HTR-8/SVneo (cell line): Measurements from ENCODE around the gene LPCAT2.

ENCODE experiments used
- DNase-seq: peaks from one replicate; pipeline ENCODE4 v3.0.0; 2011; ENCODE audit warnings: low spot score, mixed read lengths; ENCODE audit not compliant: insufficient read length
- FAIRE-seq: peaks from 2 replicates; lab custom pipeline; 2011; peaks lifted over from hg19 to GRCh38; lab: Jason Lieb, UNC

The LPCAT2 gene

DNA sequence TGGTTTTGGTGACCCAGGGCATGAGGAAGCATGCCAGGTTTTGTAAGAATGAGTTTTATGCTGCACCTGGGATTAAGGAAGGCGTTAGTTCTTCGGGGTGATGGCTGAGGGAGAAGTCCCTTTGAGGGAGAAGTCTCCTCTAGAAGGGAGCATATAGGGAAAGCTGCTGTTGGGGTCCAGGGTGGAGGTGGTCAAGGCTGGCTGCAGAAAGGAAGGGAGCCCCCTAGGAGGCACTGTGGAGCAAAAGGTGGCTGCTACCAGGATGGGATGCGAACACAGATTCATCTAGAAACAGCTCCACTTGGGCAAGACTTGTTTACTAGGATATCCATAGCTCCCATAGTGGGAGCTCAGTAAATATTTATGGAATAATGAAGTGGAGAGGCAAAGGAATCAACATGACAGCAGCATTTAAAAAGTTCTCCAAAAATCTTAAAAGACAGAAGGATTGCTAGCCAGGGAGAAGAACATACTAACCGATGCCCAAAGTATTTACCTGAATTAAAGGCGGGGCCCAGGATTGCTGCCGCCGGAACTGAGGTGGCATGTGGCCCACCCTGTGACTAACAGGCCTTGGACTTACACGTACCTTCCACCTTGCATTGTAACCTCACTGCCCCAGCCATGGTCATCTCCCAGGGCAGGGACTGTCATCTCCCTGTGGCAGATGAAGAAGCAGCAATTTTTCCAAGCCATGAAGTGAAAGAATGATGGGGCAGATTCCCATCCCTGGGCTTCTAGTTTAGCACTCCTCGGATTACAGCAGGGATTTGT, 7.1 kb upstream of the LPCAT2 start:
- peak; percentile 31 for FAIRE-seq

DNA sequence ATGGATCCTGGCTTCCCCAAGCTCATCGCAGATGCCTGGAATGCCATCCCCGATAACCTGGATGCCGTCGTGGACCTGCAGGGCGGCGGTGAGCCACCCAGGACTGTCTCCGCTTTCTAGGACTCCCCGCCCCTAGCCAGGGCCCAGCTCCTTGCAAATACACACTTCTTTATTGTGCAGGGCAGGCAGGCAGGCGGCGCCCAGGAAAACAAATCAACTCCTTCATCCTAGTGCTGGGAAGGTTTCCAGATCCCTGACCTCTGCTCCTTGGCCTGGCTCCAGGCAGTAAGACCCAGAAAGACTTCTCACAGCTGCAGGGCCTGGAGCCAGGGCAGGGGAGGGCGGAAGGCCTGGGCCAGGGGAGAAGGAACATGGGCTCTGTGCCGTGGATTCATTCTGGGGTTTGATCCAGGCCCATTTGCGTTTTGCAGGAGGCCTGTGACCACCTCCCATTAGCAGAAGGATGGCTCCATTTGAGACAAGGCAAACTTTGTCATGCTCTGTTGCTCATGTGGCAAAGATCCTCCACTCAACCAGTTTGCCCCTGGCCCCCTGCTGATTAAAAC, 6.0 kb upstream of the LPCAT2 start:
- DNase-seq (peak; percentile 78), FAIRE-seq (peak; percentile 94)

More for the DNA sequence above, 7.1 kb upstream of the LPCAT2 start:
- no peak for DNase-seq

DNA sequence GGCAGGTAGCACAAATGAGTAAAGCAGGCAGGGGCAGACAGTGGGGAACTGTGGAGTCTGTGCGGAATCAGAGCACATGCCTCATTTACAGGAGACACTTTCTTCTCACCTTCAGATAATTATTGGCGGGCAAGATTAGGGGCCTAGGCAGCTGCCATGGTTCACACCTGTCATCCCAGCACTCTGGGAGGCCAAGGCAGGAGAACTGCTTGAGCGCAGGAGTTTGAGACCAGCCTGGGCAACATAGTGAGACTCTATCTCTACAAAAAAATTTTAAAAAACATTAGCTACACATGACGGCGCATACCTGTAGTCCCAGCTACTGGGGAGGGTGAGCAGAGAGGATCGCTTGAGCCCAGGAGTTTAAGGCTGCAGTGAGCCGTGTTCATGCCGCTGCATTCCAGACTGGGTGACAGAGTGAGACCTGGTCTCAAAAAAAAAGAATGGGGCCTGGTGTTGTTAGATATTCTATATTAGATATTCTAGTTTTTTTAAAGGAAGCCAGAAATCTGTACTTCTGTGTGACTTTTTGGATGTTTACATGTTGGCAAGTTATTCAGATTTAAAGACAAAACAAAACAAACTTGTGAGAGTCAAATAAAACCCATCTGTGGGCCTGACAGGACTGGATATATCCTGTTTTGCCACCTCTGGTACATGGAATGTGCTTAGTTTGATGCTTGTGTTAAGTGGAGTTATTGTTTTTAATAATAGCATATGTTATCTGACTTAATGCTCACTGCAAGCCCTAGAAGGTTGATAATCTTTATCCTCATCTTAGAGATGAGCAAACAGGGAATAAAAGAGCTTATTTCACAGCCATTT, 4.9 kb upstream of the LPCAT2 start:
- DNase-seq: no peak
- no peak for FAIRE-seq

DNA sequence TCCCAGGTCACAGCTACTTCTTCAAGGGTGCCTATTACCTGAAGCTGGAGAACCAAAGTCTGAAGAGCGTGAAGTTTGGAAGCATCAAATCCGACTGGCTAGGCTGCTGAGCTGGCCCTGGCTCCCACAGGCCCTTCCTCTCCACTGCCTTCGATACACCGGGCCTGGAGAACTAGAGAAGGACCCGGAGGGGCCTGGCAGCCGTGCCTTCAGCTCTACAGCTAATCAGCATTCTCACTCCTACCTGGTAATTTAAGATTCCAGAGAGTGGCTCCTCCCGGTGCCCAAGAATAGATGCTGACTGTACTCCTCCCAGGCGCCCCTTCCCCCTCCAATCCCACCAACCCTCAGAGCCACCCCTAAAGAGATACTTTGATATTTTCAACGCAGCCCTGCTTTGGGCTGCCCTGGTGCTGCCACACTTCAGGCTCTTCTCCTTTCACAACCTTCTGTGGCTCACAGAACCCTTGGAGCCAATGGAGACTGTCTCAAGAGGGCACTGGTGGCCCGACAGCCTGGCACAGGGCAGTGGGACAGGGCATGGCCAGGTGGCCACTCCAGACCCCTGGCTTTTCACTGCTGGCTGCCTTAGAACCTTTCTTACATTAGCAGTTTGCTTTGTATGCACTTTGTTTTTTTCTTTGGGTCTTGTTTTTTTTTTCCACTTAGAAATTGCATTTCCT, 3.4 kb upstream of the LPCAT2 start:
- FAIRE-seq: no peak
- no peak for DNase-seq

DNA sequence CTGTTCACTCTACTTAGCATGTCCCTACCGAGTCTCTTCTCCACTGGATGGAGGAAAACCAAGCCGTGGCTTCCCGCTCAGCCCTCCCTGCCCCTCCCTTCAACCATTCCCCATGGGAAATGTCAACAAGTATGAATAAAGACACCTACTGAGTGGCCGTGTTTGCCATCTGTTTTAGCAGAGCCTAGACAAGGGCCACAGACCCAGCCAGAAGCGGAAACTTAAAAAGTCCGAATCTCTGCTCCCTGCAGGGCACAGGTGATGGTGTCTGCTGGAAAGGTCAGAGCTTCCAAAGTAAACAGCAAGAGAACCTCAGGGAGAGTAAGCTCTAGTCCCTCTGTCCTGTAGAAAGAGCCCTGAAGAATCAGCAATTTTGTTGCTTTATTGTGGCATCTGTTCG, 2.8 kb upstream of the LPCAT2 start:
- DNase-seq: no peak
- no peak for FAIRE-seq

DNA sequence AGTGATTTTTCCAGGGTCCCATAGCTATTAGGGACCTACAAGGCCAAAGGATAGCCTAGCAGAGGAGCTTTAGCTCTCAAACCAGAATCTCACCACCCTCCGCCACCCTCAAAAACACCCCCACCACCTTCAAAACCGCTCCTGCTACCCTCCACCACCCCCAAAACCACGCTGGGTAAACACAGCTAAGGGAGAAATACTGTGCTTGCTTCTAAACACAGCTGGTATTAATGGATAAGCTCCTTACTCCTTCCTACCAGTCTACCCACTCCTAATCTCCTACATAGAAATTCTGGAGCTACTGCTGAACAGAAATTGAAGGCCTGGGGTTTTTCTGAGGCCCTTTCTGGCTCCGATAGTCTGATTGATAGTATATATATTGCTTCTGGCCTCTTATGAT, 2.2 kb upstream of the LPCAT2 start:
- FAIRE-seq: no peak

DNA sequence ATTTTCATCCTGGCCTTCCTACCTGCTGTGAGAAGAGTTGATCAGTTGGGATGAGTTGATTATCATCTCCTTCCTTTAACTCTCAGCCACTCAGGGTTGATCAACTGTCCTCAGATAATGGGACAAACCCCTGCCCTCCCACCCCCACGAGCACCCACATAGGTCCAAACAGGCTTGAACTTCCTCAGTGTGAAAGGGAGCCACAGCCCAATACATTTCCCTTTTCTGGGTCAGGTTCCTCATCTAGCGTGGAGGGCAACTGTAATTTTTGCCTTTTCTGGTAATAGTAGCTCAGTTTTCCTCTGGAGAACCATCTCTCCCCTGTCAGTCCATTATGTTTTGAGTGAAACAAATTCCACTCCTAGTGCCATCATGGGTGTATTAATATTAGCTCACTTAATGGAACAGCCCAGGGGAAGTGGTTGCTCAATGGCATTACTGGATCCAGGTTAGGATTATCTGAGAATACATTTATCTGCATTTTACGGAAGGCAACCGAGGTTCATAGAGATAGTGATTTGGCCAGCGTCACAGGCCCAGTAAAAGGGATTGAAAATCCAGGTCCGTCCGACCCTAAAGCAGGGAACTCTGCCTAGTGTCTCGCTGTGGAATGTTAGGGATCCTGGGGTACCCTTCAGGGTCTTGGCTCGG, 476 bp upstream of the LPCAT2 start:
- FAIRE-seq: no peak

More for the DNA sequence above, 2.2 kb upstream of the LPCAT2 start:
- DNase-seq: no peak

DNA sequence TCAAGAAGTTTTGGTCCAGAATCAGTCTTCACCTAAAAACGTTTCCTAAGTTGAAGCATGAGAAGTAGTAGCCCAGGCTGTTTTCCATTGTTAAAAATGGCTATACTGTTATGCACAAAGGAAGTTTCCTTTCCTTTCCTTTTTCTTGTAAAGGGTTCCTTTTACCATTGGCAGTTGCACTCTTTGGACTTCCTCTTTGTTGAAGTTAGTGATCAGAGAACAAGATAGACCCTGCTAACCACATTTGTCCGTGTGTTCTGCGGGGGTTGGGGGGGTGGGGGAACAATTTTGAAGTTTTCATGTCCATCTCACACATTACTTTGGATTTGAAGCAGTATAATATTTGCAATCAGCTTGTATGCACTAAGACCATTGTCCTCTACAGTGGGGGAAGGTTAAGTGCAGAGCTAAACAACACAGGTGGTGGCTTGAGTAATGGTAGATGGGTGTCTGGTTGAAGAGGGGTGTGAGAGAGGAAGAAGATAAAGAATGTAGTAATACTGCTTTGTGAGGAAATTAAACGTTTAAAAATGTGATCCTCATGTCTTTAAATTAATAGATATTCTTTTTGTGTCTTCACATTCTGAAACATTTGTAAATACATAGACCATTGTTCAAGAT, 1.4 kb downstream of the LPCAT2 start:
- FAIRE-seq (no peak), DNase-seq (no peak)

More for the DNA sequence above, 476 bp upstream of the LPCAT2 start:
- no peak for DNase-seq

DNA sequence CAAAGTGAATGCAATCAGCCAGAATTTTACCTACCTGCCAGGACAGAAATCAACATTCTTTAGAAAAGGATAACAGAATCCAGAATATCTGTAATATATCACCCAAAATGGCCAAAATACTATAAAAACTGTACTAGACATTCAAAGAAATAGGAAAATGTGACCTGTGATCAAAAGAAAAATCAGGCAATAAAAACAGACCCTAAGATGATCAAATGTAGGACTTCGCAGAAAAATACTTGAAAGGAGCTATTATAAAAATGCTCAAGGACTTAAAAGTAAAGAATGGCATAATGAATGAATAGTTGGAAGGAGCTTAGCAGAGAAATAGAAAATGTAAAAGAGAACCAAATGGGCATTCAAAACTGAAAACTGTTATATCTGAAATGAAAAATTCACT, 4.1 kb downstream of the LPCAT2 start:
- FAIRE-seq (no peak), DNase-seq (no peak)

DNA sequence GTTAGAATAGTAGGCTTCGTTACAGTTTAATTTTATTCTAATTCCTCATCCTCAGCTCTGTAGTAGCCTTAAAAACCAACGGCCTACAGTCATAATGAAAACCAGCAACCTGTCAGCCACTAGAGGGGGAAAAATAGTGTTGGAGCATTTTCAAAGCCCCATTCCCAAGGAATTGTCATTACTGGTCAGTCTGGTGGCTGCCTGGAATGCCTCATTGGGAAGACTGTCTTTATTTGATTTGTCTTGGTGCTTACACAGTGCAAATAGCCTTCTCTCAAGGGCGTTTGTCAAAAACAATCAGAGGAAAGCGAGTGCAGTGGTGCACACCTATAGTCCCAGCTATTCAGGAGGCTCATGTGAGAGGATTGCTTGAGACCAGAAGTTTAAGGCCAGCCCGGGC, 4.7 kb downstream of the LPCAT2 start:
- DNase-seq (no peak), FAIRE-seq (no peak)

DNA sequence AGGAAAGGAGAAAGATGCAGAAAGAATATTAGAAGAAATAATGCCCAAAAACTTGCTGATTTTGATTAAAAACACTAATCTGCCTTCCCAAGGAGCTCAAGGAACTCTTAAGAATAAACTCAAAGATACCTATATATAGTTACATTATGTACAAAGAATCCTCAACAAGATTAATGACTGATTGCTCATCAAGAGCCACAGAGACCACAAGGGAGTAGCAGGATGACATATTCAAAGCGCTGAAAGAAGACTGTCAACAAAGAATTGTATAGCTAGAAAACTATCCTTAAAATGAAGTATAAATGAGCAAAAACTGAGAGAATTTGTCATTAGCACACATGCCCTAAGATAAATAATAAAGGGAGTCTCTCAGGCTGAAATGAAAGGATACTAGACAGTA, 6.2 kb downstream of the LPCAT2 start:
- FAIRE-seq (no peak), DNase-seq (no peak)

DNA sequence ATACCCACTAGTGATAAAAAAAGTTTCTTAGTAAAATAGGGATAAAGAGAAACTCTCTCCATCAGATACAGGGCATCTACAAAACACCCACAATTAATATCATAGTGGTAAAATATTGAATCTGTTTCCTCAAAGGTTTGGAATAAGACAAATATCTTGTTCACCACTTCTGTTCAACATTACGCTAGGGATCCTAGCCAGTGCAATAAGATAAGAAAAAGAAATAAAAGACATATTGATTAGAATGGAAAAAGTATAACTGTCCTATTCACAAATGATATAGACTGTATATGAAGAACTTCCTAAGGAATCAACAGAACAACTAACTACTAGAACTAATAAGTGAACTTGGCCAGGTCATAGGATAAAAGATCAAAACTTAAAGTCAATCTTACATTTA, 12.9 kb downstream of the LPCAT2 start:
- DNase-seq (no peak), FAIRE-seq (no peak)

DNA sequence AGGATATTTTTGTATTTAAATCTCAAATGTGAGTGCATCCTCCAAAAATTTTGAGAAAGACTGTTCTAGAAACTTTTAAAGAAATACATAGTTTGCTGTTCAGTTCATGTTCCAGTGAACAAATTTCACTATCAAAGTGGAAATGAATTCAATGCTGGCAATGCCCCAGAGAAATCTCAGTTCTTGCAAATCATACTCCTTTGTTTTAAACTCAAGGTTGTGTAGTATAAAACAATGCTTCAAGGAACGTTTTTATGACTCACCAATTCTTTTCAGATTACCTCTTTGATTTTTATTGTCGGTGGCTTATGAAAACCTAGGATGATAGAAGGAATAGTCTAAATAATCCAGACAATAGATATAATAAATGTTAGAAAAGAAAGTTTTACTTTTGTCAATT, 17.6 kb downstream of the LPCAT2 start:
- no peak for FAIRE-seq
- no peak for DNase-seq

DNA sequence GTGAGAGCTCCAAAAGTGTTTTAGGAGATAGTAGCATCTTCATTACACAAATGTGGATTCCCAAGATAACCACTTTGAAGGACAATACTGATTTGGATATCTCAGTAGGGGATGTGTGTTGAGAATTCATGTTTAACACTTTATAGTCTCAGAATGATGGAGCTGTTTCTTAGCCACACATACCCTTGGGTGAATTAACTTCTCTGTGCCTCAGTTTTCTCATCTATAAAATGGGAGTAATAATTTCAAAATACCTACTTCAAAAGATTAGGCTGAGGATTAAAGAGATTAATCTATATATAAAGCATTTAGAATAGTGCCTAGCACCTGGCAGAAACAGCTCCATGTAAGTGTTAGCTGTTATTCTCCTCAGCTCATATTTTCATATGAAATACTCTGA, 19.0 kb downstream of the LPCAT2 start:
- no peak for FAIRE-seq
- DNase-seq: no peak

DNA sequence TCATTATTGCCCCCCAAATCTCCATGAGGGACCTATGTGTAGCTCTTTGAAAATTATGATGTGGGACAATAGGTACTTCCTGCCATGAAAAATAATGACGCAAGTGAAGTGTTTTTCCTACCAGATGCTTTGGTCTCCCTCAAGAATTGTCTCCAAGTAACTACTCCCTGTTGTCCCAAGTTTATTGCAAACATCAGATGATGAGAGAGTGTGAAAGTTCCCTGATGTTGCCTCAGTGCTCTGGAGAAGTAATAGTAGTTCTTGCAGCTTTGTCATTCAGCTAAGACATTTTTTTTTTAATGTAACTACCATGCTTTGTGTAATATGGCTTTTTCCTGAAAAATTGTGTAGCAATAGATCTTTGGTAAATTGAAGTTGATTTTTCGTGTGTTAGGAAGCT, 20.1 kb downstream of the LPCAT2 start:
- DNase-seq (no peak), FAIRE-seq (no peak)

DNA sequence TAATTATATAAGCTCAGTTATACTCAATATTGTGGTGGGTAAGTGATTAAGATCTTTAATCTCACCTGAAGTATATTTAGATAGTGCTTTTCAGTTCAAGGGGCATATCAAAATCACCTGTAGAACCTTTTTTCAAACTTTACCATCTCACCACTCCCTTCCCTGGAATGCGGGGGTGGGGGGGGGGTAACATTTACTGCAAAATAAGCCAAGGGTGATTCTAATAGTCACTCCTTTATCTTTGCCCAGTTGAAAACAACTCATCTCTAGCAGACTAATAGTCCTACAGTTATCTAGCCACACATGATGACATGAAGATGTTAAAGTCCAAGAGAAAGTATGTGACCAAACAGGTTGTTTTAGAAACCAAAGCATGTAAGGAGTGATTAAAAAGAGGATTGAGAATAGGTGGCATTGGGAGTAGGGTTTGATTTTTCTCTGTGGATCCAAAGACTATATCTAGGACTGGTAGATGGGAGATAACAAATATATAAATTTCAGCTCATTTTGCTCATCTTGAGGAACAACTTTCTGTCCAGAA, 21.5 kb downstream of the LPCAT2 start:
- no peak for FAIRE-seq

DNA sequence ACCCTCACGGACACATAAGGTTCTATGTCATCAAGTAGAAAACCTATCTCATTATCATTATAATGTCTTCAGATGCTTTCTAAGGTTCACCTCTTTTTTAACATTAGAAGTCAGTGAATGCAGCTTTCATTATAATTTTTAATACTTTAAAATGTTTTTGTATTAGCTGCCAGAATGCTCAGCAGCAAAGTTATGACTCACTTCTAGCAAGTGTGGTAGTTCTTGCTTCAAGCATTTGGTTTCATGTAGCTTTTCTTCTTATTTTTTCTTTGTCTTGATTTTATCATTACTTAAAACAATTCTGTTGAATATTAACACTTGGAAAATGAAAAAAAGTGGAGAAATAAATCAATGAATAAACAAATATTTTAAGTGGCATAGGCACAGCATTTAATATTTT, 23.4 kb downstream of the LPCAT2 start:
- no peak for FAIRE-seq
- DNase-seq: no peak

More for the DNA sequence above, 21.5 kb downstream of the LPCAT2 start:
- no peak for DNase-seq

DNA sequence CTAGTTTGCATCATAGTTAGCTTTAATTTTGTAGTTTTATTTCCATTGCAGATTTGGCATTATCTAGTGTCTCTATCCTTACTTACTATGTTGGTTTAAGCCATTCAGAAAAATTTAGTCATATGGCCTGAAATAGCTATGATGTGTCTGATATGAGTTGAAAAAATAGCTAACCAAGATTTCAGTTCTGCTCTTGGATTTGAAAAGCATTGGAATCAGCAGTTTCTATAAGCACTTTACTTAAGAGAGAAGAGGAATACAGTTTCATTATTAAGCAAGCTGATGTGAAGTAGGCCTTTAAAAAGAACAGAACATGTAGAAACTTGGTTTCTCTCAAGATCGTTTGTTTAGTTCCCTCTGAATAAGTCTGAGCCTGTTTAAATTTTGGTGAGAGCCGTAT, 25.9 kb downstream of the LPCAT2 start:
- FAIRE-seq (no peak), DNase-seq (no peak)

DNA sequence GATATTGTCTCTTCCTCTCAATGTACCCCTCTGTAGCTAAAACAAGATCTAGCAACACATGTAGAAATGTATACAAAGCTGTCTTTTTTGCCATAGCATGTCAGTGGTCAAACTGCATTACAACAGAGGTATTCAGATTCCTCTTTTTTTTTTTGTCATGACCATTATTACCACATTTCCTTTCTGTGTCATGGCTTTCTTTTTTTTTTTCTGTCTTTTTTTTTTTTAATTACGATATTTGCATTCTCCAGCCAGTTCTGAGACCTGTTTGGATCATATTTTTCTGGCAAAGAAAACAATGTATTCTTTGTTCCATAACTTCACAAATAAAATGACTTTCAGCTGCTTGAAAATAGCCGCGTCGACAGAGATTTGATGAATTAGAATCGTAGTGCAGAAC, 30.2 kb downstream of the LPCAT2 start:
- no peak for DNase-seq
- FAIRE-seq: no peak
